ENCODE measurements around the gene ZNF697. TPM values are rescaled to one million over a fixed set of nuclear protein-coding genes. Genes with fewer than 3 reads are reported as not detected.
"Not testable (repeated sequence)": the region's sequence is repeated elsewhere in the genome, so short reads cannot be mapped to it uniquely, and the experiment has no call there.

The ZNF697 gene
- total RNA-seq, 1 experiment from 2014 or later, result 1.6 TPM

DNA sequence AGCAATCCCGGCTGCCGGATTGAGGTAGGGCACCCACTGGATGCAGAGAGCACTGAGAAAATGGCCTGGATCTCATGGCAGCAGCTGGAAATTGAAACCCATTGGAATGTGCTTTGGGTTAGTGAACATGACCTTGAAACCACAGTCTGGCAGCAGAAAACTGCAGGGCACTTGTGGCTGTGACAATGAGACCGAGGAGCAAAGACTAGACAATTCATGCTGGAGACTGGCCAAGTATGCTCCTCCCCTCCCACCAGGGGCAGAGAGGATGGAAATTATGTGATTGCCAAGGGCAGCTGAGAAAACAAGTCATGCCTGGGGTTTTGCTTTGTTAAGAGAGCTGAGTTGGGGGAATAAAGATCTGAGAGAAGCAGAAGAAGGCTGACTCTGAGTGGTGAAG is 60.7 kb downstream of the ZNF697 start:
- in situ Hi-C loops (cut with HindIII; ENCODE audit: low pct_unique_long_range_greater_than_20kb, low sequenced_read_pairs), result no loop called here
- DNase-seq (ENCODE audit: low read depth), result peak; percentile 40

DNA sequence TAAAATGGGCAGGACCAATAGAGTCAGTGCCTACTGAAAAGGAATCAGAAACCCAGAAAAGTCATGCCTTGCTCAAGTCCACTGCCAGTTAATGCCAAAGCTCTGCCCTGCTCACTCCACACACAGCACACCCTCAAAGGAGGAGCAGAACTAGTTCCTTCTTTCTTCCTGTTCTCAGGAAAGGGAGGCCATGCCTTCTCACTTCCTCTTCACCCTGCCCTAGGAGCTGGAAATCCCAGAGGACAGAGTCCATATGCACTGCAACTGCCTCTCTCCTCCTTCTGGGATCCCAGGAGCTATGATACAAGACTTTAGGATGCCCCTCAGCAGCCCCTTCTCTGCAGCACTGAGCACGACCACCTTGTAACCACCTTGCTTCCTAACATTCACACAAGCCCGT is 62.3 kb downstream of the ZNF697 start:
- in situ Hi-C loops (cut with HindIII; ENCODE audit: low pct_unique_long_range_greater_than_20kb, low sequenced_read_pairs); DNase-seq (ENCODE audit: low read depth): not testable (repeated sequence)

- in situ Hi-C loops (cut with HindIII; ENCODE audit: low pct_unique_long_range_greater_than_20kb, low sequenced_read_pairs), result no loop called here
- peak; percentile 4 for DNase-seq (ENCODE audit: low read depth)
Measured at GRCh38 chr1:119582801-119583200, 65.3 kb downstream of the ZNF697 start.

GRCh38 chr1:119581076-119581475 is 67.0 kb downstream of the ZNF697 start:
- in situ Hi-C loops (cut with HindIII; ENCODE audit: low pct_unique_long_range_greater_than_20kb, low sequenced_read_pairs); DNase-seq (ENCODE audit: low read depth): not testable (repeated sequence)

DNA sequence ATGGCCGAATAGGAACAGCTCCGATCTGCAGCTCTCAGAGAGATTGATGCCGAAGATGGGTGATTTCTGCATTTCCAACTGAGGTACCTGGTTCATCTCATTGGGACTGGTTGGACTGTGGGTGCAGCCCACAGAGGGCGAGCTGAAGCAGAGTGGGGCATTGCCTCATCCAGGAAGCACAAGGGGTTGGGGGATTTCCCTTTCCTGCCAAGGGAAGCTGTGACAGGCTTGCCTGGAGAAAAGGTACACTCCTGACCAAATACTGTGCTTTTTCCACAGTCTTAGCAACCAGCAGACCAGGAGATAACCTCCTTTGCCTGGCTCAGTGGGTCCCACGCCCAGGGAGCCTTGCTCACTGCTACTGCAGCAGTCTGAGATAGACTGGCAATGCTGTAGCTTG is 74.2 kb downstream of the ZNF697 start:
- no peak for DNase-seq (ENCODE audit: low read depth)
- in situ Hi-C loops (cut with HindIII; ENCODE audit: low pct_unique_long_range_greater_than_20kb, low sequenced_read_pairs), result no loop called here

- in situ Hi-C loops (cut with HindIII; ENCODE audit: low pct_unique_long_range_greater_than_20kb, low sequenced_read_pairs); DNase-seq (ENCODE audit: low read depth): not testable (repeated sequence)
Measured at GRCh38 chr1:119569930-119570622, 78.0 kb downstream of the ZNF697 start.

Other genes starting within 250 kb of the ZNF697 start
- gene HSD3B2, start 233.1 kb downstream of the ZNF697 start, total RNA-seq (2014; rRNA removed; shearing (Covaris generic); ENCODE audit: low replicate concordance), result not detected in 2 replicates
- not detected in 2 replicates for gene HSD3B1, start 141.1 kb downstream of the ZNF697 start, total RNA-seq (2014; rRNA removed; shearing (Covaris generic); ENCODE audit: low replicate concordance)
- gene PHGDH, start 63.7 kb upstream of the ZNF697 start, total RNA-seq (2014; rRNA removed; shearing (Covaris generic); ENCODE audit: low replicate concordance), result 60.8 and 74.9 TPM in 2 replicates
- gene HMGCS2, start 120.6 kb upstream of the ZNF697 start, total RNA-seq (2014; rRNA removed; shearing (Covaris generic); ENCODE audit: low replicate concordance), result not detected in 2 replicates
- gene REG4, start 163.2 kb upstream of the ZNF697 start, total RNA-seq (2014; rRNA removed; shearing (Covaris generic); ENCODE audit: low replicate concordance), result not detected in 2 replicates
- not detected in 2 replicates for gene ADAM30, start 248.2 kb upstream of the ZNF697 start, total RNA-seq (2014; rRNA removed; shearing (Covaris generic); ENCODE audit: low replicate concordance)

Measured in Caki2 (cell line).